SKM-1 (cell line): ENCODE results near the gene PTPRN.
"Not testable (repeated sequence)": the region's sequence is repeated elsewhere in the genome, so short reads cannot be mapped to it uniquely, and the experiment has no call there.

Experiments
- DNase-seq: peaks from one replicate; lab custom pipeline; 2025; ENCODE audit not compliant: unreplicated experiment; lab: John Stamatoyannopoulos, UW

PTPRN gene

GRCh38 chr2:219287580-219288265, 21.5 kb downstream of the PTPRN start:
- DNase-seq: no peak

GRCh38 chr2:219287116-219287440, 22.1 kb downstream of the PTPRN start:
- not testable (repeated sequence) for DNase-seq

DNA sequence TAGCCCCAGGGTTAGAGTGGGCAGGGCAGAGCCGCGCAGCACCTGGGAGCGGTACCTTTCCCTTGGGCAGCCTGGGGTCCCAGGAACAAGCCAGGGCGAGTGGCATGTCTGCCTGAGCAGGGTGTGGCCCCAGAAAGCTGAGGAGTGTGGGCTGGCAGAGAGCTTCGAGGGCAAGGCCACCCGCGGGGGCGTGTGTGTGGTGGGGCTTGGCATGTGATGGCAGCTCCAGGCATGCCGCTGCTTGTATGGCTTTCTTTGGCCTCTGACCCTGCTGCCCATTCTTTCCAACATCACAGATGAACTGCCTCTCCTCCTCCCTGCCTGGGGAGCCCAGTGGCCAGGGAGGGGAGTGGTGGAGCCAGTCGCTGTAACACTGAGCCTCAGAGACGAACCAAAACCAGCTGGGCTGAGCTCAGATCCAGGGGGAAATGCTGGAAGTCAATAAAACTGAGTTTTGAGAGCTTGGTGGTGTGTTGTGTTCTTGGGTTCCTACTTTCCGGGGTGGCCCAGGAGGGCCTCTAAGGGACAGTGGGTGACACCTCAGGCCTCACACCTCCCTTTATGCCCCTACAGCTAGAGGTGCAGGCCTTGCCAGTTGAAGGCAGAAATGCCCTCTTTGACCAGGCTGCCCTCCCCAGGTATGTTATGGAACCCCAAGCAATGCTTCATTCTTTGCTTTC, 22.6 kb downstream of the PTPRN start:
- DNase-seq: no peak

- no peak for DNase-seq
Observed at GRCh38 chr2:219285894-219286425, 23.2 kb downstream of the PTPRN start.

DNA sequence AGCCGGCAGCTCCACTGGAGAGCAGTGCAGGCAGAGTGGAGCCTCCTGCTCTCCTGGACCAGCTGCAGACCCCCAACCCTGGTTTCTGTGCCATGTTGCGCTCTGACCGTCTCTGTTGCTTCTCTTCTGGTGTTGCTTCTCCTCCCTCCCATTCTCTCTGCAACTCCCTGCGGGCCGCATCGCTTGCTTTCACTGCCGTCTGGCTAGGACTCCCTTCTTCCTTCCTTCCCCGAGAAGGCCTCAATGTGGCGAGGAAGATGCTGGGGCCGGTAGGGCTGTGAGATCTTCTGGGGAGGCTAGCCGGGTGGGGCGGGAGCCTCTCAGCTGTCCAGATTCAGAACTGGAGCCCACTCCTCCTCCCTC, 23.8 kb downstream of the PTPRN start:
- no peak for DNase-seq

- no peak for DNase-seq
Observed at GRCh38 chr2:219284501-219285372, 24.5 kb downstream of the PTPRN start.

DNA sequence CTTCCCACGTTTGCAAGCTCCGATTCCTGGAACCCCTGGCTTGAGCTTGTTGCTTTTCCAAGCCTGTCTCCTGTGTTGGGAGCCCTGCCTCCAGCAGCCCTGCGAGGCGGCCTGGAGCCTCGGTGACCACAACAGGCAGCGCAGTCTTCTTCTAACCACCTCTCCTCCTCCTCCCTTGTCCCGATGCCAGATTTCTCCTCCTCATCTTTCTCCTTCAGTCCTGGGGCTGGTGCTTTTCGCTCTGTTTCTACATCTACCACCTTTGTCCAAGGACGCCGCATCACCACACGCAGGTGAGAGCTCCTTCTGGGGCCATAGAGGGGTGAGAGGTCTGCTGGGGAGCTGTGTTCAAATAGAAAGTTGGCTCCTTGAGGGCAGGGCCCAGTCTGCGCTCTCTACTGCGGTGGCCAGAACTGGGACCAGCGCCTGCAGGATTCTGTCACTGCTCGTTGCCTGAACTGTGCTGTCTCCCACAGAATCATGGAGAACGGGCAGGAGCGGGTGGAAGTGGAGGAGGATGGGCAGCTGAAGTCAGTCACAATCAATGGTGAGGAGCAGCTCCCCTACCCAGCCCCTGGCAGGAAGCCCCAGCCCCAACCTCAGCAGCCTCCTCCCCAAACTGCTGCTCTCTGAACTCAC, 26.1 kb downstream of the PTPRN start:
- DNase-seq: no peak

- no peak for DNase-seq
Observed at GRCh38 chr2:219282375-219282774, 26.8 kb downstream of the PTPRN start.

DNA sequence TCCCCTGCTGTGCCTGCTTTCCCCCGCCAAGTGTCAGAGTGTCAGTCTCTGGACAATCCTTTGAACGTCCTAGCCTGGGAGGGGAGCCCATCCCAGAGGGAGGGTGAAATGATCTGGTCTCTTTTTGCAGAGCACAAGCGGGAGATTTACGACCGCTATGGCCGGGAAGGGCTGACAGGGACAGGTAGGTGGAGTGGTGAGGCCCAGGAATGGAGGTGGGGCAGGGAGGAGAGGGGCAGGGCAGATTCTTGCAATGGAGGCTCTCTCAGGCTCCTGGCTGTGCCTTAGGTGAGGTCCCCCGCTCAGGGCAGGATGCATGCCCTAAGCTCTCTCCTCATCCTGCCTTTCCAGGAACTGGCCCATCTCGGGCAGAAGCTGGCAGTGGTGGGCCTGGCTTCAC, 27.6 kb downstream of the PTPRN start:
- no peak for DNase-seq

DNA sequence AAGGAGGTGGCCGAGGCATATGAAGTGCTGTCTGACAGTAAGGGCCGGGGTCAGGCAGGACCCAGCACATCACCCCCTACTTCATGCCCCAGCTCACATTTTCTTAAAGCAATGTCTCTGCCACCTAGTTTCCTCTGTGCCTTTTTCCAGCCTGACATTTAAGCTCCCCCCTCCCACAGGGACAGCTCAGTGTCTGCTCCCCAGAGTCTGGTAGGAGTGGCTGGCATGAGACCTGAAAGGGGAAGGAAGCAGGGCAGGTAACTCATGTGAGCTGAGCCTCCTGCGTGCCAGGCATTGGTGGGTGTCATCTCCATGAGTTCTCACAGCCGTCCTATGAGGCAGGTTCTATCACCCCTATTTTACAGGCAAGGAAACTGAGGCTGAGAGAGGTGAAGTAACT, 28.6 kb downstream of the PTPRN start:
- DNase-seq: no peak

DNA sequence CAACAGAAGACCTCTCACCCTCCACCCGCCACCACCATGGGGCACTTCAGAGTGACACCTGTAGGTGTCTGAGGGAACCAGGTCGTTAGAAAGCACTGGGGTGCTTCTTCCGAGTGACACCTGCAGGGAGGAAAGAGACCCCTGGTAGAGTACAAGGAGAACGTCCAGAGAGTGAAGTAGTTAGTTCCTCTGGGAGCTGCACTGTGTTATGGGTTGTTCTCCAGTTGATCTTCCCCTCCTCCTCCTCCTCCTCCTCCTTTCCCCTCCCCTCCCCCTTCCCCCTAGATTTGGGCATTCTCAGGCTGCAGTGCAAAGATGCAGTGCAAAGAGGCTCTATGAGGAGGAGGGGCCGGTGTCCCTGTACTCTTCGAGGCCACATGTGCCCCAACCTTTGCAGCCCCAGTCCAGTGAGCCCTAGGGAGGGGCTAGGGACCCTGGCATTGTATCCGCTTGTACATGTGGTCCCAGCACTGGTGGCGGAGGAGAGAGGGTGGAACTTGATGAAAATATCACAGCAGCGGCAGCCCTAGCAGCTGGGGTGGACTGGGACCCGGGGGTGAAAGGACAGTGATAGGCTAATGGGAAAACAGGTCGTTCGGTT, 29.2 kb downstream of the PTPRN start:
- no peak for DNase-seq

DNA sequence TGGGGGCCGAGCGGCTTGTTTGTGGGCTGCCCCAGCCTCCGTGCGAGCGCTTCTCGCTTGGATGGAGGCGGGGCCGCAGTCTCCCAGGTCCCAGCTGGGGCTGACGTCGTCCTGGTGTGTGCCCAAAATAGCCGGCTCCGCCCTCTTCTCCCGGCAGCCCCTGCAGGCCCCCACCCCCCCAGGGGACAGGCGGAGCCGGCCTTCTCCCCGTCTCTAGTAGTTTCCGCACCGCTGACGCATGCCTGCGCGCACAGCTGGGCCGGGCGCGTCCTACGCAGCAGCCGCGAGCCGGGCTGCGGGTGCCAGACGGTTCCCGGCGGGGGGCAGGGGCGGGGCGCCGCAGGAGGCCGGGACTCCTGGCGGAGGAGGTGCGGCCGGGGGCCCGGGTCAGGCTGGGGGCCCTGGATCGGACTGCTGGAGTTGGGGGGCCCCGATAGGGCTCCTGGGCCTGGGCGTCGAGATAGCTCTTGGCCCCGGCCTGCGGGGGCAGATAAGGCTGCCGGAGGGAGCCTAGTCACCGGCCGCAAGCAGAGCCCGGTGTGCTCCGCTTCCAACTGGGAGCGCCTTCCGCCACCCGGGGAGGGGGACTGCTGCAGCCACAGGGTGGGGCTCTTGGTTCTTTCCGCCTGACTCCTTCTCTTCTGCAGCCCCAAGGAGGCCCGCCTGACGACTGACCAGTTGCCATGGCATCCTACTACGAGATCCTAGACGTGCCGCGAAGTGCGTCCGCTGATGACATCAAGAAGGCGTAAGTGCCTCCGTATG, 29.9 kb downstream of the PTPRN start, which contains the start of gene DNAJB2:
Gene DNAJB2 (plus strand): TSS at position 216 of the 765 bp plus-strand sequence. CDS start 468 bp downstream, at position 684.
- peak; percentile 96 for DNase-seq

GRCh38 chr2:219278655-219279150, 30.5 kb downstream of the PTPRN start:
- DNase-seq: no peak

DNA sequence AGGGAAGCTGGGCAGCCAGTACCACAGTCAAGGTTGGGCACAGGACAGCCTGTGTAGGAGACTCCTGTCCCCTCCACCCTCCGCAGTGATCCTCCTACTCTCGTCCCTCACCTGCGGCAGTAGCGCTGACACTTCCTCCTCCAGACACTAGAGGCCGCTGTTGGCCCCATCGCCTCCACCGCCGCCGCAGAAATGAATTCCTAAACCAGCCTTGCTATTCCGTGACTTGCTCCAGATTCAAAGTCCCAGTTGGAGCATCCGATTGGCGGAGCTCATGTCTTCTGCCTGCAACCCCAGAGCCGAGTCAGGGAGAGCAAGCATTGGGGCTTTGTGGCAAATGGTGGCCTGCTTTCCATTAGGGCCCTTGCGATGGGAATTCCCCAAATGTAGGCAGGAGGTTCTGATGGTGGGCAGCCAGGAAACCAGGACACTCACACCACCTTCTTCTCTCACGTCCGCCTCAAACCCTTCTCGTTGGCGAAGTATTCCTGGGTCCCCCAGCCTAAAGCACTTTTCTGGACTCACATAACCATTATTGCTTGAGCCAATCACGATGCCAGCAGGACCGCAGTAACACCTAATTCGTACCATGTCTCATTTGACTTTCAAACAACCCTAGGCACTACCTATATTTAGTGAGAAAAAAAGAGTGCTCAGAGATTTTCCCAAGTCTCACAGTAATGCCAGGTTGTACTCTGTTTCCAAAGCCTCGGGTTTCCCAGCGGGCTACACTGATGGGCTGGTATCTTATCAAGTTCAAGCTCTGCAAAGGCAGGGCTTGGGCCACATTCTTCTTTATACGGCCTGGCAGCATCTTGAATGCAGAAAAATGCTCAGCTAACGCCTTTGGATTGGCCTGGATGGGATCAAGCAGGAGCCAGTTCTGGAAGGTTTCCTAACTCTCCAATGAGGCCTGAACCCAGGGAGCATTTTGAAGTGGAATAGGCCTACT, 31.2 kb downstream of the PTPRN start:
- DNase-seq: peak; percentile 56

GRCh38 chr2:219274361-219274921, 34.8 kb downstream of the PTPRN start:
- no peak for DNase-seq

GRCh38 chr2:219273937-219274336, 35.3 kb downstream of the PTPRN start:
- DNase-seq: no peak

- DNase-seq: no peak
Observed at GRCh38 chr2:219272995-219273394, 36.2 kb downstream of the PTPRN start.

GRCh38 chr2:219272356-219272755, 36.8 kb downstream of the PTPRN start:
- no peak for DNase-seq
